DMS 273 (cell line): Measurements from ENCODE around the gene GALNT15.

Experiments used
- DNase-seq: peaks from one replicate; lab custom pipeline; 2025; ENCODE audit not compliant: unreplicated experiment; lab: John Stamatoyannopoulos, UW

GALNT15 gene, protein sequence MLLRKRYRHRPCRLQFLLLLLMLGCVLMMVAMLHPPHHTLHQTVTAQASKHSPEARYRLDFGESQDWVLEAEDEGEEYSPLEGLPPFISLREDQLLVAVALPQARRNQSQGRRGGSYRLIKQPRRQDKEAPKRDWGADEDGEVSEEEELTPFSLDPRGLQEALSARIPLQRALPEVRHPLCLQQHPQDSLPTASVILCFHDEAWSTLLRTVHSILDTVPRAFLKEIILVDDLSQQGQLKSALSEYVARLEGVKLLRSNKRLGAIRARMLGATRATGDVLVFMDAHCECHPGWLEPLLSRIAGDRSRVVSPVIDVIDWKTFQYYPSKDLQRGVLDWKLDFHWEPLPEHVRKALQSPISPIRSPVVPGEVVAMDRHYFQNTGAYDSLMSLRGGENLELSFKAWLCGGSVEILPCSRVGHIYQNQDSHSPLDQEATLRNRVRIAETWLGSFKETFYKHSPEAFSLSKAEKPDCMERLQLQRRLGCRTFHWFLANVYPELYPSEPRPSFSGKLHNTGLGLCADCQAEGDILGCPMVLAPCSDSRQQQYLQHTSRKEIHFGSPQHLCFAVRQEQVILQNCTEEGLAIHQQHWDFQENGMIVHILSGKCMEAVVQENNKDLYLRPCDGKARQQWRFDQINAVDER

DNA sequence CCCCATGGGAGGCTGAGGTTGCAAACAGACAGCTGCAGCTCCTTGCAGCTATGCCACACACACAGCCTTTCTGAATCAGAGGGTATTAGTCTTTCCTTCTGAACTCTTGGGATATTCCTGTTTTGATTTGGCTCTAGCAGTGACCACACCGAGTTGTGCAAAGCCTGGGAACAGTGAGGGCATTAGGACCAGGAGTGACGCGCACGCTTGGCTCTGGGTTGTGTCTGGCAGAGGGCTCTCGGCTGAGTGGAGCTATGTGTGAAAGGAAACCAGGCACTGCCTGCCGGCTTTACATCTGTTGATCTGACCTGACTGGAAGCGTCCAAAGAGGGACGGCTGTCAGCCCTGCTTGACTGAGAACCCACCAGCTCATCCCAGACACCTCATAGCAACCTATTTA is at the start of gene GALNT15:
Gene GALNT15 (plus strand): TSS at position 292 of the 400 bp plus-strand sequence. CDS start 472 bp downstream, outside the sequence.
- peak; percentile 64 for DNase-seq

DNA sequence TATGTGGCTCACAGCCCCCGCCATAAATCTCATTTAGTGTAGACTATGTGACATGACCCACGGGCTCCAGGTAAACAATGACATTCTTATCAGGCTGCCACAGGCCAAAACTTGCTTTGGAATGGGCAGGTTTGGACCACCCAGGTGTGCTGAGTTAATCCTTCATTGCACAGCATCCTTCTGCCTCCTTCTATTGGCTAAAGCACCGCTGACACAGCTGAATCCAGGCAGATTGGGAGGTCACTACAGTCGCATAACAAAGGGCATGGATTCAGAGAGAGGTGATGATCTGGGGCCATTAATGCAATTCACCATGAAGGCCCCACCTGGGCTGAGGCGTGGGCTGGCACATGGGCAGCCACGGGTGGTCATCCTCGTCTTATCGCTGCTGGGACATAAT is 47.8 kb upstream of the GALNT15 start:
- no peak for DNase-seq

DNA sequence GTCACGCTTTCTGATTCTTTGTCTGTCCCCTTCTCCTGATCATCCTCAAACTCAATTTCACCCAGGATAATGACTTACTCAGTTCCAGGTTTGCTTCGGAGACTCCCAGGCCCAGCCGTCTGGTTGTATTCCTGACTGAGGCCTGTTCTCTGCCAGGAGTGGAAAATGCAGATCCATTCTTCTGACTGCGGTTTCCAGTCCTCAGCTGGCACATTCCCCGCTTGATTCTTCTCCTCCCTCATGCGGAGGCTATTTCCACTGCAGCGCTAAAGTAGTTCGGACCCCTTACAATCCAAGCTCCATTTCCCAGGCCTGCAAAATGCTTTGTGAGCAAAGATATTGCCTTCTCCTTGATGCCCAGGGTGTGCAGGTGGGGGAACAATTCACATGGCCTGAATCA is 47.2 kb upstream of the GALNT15 start:
- no peak for DNase-seq

DNA sequence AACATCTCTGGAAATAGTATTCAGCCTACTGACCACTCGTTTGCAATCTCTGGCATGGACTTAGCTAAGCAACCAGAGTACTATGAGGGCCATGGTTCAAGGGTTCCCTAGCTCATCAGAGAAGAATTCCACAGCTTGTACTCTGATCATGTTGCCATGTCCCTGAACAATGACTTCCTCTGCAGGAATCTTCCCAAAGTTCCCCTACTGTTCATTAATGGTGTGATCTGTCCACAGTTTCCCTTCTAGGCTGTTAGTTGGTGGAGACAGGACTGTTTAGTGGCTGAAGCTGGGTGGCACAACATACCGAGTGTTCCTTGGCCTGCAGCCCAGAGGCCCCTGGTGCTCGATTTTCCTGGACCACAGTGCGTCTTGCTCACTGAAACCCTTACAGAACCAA is 44.4 kb upstream of the GALNT15 start:
- peak; percentile 29 for DNase-seq

DNA sequence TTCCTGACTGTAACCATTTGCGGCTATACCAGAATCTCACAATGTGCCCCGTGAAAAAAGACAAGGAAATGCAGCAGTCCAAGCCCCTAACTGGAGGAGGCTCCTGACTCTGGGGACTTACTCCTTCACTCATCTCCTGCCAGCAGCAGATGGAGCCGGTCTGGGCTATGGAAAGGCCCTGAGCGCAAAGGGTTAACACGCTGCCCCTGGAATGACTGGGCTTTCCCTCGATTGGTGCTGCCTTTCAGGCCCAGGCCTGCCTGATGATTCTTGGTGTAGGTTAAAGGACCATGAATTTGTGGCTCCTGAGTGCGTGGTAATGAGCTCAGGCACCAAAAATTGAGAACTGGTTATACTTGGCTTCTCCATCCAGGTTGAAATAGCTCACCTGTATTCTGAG is 42.3 kb upstream of the GALNT15 start:
- DNase-seq = peak; percentile 79

DNA sequence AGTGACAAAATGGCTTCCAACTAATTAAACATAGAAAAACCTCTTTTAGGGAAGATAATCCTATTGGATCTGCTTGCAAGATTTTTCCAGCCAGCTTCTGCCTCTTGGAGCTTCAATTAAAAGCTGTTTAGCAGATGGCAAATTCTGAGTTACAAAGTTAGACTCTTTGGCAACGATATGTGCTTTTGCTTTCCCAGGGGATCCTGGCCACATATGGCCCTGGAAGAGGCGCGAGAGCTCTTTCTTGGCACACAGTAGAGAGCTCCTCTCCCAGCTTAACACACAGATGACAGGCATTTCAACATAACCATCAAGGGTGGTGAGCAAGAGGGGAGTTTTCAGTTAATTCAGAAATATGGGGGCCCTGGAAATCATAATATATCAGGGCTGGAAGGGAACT is 41.6 kb upstream of the GALNT15 start:
- peak; percentile 97 for DNase-seq

DNA sequence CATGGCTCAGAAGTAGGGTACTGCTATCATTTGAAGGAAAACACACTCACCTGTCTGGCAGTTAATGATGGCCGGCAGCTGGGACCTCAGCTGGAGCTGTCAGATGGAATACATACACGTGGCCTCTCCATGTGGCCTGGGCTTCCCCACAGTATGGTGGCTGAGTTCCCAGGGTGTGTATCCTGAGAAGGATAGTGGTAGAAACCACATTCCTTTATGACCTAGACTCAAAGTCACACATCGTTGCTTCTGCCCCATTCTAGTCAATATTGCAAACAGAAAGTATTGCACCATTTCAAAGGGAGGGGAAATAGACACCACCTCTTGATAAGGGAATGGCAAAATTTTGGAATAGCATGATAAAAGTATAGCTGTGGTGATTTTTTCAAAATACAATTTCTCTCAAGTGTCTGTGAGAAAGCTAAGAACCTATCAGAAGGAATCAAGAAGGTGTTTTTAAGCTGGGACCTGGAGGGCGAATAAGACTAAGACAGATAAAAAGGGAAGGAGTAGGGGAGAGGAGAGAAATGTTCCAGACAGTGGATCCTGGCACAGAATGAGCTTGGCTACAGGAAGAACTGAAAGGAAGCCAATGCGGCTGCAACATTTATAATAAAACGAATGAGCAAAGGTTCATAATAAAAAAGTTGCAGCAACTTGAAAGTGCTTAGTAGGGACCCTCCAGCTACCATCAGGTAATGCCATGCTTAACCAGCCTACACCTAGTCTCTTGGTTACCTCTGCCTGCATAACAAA is 40.1 kb upstream of the GALNT15 start:
- peak; percentile 71 for DNase-seq

DNA sequence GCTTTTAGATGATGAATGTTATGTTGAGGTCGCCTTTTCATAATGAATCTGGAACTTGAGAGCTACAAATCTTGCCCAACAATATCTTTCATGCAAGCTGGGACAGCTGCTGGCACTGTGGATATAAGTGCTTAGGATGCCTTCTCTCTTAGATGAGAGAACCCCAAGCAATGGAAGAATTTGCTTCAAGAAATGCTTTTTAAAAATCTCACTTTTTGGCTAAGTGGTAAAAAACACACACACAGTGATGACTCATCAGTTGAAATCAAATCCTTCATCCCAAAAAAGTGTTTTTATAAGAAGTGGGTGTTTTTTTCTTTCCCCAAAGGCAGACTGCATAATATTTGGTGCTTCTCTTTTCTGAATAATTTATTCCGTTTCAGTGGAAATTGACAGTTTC is 38.4 kb upstream of the GALNT15 start:
- no peak for DNase-seq

DNA sequence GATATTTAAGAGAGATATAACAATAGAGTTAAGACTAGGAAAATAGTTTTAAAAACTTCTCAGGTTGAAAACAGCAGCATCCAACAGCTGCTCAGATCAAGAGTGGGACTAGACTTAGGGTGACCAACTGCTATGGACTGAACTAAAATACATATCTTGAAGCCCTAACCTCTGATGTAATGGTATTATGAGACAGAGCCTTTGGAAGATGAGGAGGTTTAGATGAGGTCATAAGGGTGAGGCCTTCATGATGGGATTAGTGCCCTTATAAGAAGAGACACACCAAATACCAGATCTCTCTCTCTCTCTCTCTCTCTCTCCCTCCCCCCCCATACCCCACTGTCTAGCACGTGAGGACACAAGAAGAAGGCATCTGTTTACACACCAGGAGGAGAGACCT is 37.4 kb upstream of the GALNT15 start:
- DNase-seq = no peak

DNA sequence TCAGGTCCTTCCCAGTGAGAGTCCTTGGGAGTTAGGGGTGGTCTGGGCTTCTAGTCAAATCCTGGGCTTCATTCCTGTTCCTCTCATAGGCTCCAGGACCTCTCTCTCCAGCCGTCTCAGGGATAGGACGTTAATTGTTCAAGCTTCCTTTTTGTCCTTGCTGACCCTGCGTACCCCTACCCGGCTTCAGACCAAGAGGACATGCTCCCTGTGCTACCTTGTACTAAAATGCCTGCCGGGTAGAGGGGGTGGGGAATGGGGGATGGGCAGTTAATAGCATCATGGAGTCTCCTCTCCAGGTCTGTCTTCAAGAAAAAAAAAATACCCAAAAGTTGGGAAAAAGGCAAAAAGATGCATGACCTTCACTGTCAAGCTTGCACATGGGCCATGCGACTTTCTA is 36.5 kb upstream of the GALNT15 start:
- no peak for DNase-seq

DNA sequence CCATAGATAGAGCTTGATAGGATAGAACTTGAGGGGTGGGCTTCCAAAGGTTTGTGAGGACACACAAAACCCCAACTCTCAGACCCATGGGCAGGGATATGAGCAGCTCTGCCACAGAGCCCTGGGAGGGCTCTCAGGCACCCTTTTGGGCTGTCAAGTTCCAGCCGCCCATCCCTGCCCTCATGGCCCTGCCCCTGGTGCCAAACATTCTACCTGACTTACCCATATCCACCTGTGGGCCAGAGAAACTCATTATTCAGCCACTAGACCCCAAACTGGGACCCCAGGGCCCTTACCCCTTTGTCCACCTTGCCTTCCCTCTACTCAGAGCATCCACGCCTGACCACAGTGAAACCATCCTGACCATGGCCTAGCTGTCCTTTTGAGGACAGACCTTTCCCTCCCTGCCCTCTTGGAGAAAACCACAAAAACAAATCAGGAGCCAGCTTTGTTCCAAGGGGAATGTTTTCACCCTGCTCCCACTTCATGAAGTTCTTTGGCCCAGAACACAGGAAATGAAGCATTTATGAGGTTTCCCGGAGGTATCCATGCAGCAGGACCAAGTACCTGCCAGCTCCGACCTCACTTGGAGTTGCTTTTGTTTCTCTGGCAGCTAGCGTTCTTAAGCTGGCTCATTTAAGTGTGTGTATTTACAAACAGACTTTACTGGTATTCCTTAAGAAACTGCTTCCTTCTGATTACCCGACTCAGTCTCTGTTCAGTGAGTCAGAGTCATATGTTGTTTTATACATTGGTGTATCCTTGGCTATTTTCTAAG is 34.2 kb upstream of the GALNT15 start:
- no peak for DNase-seq

DNA sequence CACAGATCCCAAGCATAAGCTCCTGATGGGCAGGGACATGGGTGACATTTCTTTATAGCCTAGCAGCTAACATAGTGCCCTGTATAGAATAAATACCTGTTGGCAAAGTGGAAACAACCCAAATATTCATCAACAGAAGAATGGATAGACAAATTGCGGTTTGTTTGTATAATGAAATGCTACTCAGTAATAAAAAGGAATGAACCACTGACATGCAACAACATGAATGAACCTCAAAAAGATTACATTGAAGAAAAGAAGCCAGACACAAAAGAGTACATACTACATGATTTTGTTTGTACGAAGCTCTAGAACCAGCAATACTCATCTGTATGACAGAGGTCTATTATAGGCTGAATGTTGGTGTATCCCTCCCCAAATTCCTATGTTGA is 33.6 kb upstream of the GALNT15 start:
- DNase-seq = no peak

DNA sequence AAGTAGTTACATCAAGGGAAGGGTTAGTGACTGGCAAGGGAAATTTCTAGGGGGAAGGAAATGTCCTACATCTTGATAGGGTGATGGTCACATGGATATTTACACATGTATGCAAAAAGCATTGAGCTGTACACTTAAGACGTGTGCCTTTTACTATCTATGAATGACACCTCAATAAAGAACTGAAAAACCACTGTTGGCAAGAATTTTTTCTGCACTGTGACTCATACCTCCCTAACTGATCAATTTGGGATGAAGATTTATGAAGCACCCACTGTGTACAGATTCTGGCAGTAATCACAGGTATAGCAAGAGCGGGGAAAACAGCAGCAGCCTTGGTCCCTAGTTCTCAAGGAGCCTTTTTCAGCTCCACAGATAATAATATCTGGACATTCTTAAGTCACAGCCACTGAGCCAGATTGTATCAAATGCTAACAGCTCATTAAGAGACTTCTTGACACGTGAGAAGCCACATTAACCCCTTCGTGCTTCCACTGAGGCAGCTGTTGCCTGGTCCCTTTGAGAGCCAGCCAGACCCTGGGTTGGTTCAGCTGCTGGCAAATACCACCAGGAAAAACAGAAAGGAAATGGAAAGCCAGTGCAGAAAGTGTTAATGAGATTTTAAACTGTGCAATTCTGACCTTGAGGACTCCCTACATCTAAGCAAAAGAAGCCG is 32.0 kb upstream of the GALNT15 start:
- peak; percentile 21 for DNase-seq

DNA sequence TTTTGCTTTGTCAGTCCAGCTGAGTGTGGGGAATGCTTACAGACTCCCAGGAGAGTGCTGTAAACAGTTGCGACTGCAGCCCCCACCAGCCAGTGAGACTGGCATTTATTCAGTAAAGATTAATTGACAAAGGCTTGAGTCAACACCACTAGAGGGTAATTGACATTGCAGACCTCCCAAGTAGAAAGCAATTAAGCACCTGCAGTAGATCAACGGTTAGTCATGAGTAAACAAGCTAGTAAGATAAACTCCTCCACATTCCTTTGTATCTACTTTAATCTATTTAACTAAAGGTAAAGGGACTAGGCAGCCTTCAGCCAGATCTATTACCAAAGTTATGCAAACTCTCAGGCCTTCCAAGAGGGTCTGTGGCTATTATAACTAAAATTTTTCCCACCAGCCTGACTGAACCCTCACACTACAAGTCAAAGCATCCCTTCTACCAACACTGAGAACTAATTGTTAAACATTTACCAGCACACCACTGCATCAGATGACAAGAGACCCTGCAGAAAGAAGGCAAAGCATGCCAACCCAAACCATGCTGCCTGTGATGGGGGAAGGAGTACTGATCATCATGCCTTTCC is 30.5 kb upstream of the GALNT15 start:
- no peak for DNase-seq

DNA sequence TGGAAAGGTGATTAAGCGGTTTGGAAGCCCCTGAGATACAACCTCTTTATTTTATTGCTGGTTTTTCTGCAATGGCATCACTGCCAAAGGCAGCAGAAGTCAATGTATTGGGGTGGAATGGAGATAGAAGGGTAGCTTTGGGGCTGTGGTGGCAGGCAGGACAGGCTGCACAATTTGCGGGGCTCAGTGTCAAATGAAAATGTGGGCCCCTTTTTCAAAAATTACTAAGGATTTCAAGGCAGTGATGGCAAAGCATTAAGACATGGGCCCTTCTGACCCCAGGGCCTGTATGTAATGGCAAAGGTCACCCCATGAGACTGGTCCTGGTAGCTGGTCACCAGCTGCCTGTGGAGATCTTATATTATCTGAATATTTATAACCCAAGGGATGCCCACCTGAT is 29.3 kb upstream of the GALNT15 start:
- DNase-seq = no peak

DNA sequence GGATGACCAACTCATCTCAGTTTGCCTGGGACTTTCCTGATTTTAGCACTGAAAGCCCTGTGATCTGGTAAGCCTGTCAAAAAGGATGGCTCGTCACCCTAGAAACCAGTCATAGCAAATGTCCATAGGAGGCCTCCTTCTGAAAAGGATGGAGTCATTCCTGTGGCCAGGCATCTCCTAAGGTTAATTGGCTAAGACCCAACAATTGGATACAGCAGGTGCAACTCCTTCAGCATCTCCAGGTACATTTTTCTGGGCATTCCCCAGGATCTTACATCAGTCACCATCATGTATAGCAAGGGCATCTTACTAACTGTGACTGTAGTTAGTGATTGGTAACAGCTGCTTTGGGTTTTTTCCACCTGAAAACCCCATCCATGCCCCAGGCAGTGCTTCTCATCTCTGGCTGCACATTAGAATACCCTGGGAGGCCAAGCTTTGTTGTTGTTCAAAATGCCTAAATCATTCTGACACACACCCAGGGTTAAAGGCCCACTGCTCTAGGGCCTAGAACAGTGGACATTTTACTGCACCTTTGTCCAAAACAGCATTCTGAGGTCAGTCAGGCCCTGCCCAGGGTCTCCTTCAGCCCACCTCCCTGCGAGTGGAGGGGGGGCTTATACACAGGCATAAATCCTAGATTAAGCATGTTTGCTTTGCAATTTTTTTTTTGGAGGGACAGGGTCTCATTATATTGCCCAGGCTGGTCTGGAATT is 28.3 kb upstream of the GALNT15 start:
- DNase-seq = no peak

DNA sequence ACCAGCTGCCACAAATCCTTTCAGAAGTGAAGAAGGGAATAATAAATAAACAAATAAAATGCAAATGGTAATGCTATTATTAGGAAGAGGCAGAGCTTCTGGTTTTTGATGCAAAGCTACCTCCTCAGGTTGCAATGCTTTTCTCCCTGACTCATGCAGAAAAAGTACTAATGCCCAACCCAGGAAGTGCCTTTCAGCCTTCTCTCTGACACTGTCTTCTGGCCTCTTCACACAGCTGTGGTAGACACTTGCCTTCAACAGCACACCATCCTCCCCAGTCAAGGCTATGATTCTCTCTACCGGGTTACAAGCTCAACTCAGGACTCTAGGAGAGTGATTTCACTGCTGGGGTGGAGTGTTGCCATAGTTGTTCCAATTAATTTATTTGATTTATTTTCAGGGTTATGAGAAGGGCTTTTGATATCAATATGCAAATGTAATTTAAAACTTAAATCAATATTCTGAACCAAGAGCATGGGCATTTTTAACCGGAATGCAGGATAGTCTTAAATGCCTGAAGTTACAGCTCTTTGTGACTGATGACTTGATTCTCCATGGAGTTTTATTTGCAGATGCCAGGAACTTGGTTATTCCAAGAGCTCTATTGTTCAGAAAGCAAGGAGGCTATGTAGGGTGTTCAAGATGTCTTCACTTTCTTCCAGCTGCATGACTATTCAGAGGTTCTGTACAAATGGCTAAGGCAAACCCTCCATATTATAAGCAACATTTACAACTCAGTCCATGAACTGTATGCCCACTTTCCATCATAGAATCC is 27.1 kb upstream of the GALNT15 start:
- DNase-seq = no peak

DNA sequence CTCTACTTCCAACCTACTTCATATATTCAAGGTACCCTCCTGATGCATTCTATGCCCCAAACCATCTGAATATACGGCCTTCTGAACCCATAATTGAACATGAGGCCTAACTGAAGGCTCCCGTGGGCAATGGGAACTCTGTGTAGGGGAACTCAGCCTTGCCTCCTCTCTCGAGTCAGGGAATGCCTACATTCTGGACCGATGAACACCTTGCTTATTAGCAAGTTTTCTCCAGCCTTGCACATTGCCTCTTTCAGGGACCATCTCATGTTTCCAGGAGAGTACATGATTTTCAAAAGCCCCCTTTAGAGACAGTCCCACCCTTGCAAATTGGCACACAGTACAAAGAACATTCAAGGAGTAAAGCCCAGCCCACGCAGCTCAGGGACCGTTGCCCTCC is 26.3 kb upstream of the GALNT15 start:
- DNase-seq = no peak

DNA sequence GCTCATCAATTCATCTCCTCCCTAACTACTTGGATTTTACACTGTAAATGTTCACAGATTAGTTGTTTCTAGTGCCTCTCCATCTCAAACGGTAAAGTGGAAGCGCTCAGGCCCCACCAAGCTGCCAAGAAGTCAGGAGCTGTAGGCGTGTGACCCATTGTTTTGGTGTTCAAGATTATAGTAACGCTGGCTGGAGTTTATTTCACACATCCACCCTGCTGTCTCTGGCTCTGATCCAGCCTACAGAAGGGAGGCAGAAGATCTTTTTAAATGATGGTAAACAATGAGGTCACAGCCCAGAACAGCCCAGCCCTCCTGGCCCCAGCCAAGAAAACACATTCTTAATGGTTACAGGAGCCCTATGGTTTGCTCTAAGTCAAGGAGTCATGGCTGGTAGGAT is 25.7 kb upstream of the GALNT15 start:
- DNase-seq = peak; percentile 91
